SHP77 (cell line): ENCODE results near the gene NOS1AP.
"Not testable (repeated sequence)": the region's sequence is repeated elsewhere in the genome, so short reads cannot be mapped to it uniquely, and the experiment has no call there.

Experiments
- DNase-seq, 2 experiments: peaks; one replicate each; lab custom pipeline; 2025; lab: John Stamatoyannopoulos, UW

Gene NOS1AP

DNA sequence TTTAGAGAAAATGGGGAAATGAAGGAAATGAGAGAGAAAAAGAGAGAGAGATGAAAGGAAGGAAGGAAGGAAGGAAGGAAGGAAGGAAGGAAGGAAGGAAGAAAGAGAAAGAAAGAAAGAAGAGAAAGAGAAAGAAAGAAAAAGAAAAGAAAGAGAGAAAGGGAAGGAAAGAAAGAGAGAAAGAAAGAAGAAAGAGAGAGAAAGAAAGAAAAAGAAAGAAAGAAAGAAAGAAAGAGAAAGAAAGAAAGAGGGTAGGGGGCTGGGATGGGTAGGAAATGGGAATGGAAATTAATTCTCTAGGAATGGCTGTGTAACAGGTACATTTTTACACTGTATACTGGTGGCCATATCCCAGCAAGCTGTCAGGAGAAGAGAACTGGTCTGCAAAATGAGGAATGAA, 346.7 kb downstream of the NOS1AP start:
- no peak for DNase-seq

- DNase-seq = no peak
Measured at GRCh38 chr1:162416909-162417308, 347.4 kb downstream of the NOS1AP start.

DNA sequence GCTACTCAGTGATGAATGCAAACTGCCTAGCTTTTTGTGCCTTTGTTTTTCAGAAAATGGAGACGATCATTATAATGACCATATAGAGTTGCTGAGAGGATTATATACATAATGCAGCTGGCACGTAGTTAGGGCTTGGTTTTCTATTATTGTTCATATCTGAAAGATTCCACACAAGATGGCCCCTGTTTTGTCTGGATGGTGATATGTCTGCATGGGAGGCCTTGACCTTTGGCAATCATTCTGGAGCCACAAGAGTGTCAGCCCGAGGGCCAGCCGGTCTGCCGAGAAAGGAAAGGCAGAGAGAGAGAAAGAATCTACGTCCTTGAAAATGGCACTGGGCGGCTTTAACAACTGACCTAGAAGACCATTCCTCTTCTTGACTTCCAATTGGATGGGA, 348.2 kb downstream of the NOS1AP start:
- no peak for DNase-seq

DNA sequence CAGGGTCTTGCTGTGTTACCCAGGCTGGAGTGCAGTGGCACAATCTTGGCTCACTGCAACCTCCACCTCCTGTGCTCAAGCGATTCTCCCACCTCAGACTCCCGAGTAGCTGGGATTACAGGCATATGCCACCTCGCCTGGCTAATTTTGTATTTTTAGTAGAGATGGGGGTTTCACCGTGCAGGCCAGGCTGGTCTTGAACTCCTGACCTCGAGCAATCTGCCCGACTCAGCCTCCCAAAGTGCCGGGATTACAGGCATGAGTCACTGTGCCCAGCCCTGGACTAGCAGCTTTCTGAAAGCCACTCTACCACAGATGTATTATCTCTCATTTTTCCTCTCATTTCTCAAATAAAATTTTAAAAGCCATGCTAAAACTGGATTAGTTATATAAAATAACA, 349.1 kb downstream of the NOS1AP start:
- not testable (repeated sequence) for DNase-seq

- DNase-seq = not testable (repeated sequence)
Measured at GRCh38 chr1:162419450-162419931, 350.0 kb downstream of the NOS1AP start.
